ENCODE results near the gene NEIL3. TPM values are rescaled to one million over a fixed set of nuclear protein-coding genes. Genes with fewer than 3 reads are reported as not detected.

Gene NEIL3
- total and polyA plus RNA-seq, 3 donors from 2014 or later, result 2.0 to 2.7 (median 2.0) TPM

DNA sequence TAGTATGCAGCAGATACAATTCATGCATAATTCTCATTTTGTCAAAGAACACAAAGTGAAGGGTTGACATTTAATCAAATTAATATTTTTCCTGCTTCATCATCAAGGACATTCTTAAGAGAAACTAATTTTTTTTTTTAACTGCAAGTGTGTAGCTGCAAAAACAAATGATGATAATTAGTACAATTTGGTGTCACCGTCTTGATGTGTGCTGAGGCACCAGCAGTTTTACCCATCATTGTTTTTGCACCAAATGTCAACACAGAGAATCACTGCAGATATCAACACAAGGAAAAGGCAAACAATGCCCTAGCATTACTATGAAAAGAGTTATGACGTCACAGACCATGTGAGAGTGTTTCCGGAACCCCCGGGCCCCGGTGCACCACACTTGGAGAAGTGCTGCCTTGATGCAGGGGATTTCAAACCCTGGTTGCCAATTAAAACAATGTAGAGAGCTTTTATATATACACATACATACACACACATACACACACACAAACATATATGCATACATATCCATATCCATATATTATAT is 76.7 kb downstream of the NEIL3 start:
- no peaks in the 10 kb centered on the region for H3K36me3 ChIP-seq (ENCODE audit: low read depth, missing control alignments)
- no peak overlapping the region for H3K4me3 ChIP-seq
- no peaks in the 10 kb centered on the region for H3K27me3 ChIP-seq
- H3K9me3 ChIP-seq, result no peaks in the 10 kb centered on the region
- H3K27ac ChIP-seq, result no peak overlapping the region
- no peak for DNase-seq
- 84 to 87% methylated on average over 5 of the region's 5 CpGs for WGBS, 2 donors
- TF ChIP-seq, protein P1, sequence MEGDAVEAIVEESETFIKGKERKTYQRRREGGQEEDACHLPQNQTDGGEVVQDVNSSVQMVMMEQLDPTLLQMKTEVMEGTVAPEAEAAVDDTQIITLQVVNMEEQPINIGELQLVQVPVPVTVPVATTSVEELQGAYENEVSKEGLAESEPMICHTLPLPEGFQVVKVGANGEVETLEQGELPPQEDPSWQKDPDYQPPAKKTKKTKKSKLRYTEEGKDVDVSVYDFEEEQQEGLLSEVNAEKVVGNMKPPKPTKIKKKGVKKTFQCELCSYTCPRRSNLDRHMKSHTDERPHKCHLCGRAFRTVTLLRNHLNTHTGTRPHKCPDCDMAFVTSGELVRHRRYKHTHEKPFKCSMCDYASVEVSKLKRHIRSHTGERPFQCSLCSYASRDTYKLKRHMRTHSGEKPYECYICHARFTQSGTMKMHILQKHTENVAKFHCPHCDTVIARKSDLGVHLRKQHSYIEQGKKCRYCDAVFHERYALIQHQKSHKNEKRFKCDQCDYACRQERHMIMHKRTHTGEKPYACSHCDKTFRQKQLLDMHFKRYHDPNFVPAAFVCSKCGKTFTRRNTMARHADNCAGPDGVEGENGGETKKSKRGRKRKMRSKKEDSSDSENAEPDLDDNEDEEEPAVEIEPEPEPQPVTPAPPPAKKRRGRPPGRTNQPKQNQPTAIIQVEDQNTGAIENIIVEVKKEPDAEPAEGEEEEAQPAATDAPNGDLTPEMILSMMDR (IDR thresholded peaks at IDR 0.05), result no peak
- no peak for TF ChIP-seq POLR2A (IDR thresholded peaks at IDR 0.05)
- H3K4me1 ChIP-seq, result no peaks in the 10 kb centered on the region
- intact Hi-C loops (cut with DNase I; ENCODE audit: low total_unique reads), result no loop called here

GRCh38 chr4:177391287-177391686 is 81.6 kb downstream of the NEIL3 start:
- no peak overlapping the region for H3K4me3 ChIP-seq
- intact Hi-C loops (cut with DNase I; ENCODE audit: low total_unique reads), result no loop called here
- no peaks in the 10 kb centered on the region for H3K4me1 ChIP-seq
- no peaks in the 10 kb centered on the region for H3K9me3 ChIP-seq
- 27 to 44% methylated on average over 3 of the region's 3 CpGs for WGBS, 2 donors
- no peaks in the 10 kb centered on the region for H3K27me3 ChIP-seq
- TF ChIP-seq, protein P1 (IDR thresholded peaks at IDR 0.05), result no peak
- no peak for TF ChIP-seq POLR2A (IDR thresholded peaks at IDR 0.05)
- H3K27ac ChIP-seq, result no peak overlapping the region
- H3K36me3 ChIP-seq (ENCODE audit: low read depth, missing control alignments), result no peaks in the 10 kb centered on the region
- no peak for DNase-seq

DNA sequence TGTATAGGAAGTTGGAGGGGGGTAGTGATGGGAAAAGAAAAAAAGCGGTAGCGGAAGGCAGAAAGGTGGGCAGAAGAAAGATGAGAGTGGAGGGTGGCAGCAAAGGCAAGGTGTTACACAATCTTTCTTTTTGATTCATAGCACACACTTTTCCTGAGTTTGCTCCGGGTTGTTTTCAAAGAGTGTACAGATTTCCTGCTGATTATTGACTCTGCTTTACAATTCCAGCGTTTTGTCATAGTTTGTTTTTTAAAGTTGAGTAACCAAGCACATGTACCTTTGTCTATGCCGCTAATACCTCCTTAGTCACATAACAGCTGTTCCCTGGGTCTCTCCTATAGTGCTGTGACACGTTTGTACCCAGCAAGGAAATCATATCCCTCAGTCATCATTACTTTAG is 82.3 kb downstream of the NEIL3 start:
- no peak for DNase-seq
- Histone ChIP-seq H3K27ac (no peak overlapping the region), H3K27me3 (no peaks in the 10 kb centered on the region), H3K9me3 (no peaks in the 10 kb centered on the region), H3K4me3 (no peak overlapping the region), H3K4me1 (no peaks in the 10 kb centered on the region), H3K36me3 (ENCODE audit: low read depth, missing control alignments) (no peaks in the 10 kb centered on the region)
- intact Hi-C loops (cut with DNase I; ENCODE audit: low total_unique reads), result no loop called here
- TF ChIP-seq, protein P1 (IDR thresholded peaks at IDR 0.05), result no peak
- TF ChIP-seq POLR2A (IDR thresholded peaks at IDR 0.05), result no peak
- 83 to 91% methylated on average over 6 of the region's 6 CpGs for WGBS, 2 donors

GRCh38 chr4:177393236-177393635 is 83.6 kb downstream of the NEIL3 start:
- no peaks in the 10 kb centered on the region for H3K4me1 ChIP-seq
- H3K27ac ChIP-seq, result no peak overlapping the region
- TF ChIP-seq POLR2A (IDR thresholded peaks at IDR 0.05), result no peak
- TF ChIP-seq, protein P1 (IDR thresholded peaks at IDR 0.05), result no peak
- H3K36me3 ChIP-seq (ENCODE audit: low read depth, missing control alignments), result no peaks in the 10 kb centered on the region
- intact Hi-C loops (cut with DNase I; ENCODE audit: low total_unique reads), result no loop called here
- no peaks in the 10 kb centered on the region for H3K27me3 ChIP-seq
- H3K9me3 ChIP-seq, result no peaks in the 10 kb centered on the region
- no peak for DNase-seq
- WGBS, 2 donors, result 68 to 77% methylated on average over 8 of the region's 8 CpGs
- H3K4me3 ChIP-seq, result no peak overlapping the region

GRCh38 chr4:177396352-177396751 is 86.7 kb downstream of the NEIL3 start:
- Histone ChIP-seq H3K36me3 (ENCODE audit: low read depth, missing control alignments) (no peaks in the 10 kb centered on the region), H3K27me3 (no peaks in the 10 kb centered on the region), H3K4me1 (no peaks in the 10 kb centered on the region), H3K9me3 (no peaks in the 10 kb centered on the region), H3K4me3 (no peak overlapping the region), H3K27ac (no peak overlapping the region)
- intact Hi-C loops (cut with DNase I; ENCODE audit: low total_unique reads), result no loop called here
- TF ChIP-seq, protein P1 (IDR thresholded peaks at IDR 0.05), result no peak
- no peak for TF ChIP-seq POLR2A (IDR thresholded peaks at IDR 0.05)
- WGBS, 2 donors, result 65 to 68% methylated on average over 2 of the region's 2 CpGs
- no peak for DNase-seq

All from testis (tissue), 3 donors.